Endodermal cell (in vitro differentiated cells): Measurements from ENCODE around the gene FURIN. TPM values are rescaled to one million over a fixed set of nuclear protein-coding genes. Genes with fewer than 3 reads are reported as not detected.
"Not testable (repeated sequence)": the region's sequence is repeated elsewhere in the genome, so short reads cannot be mapped to it uniquely, and the experiment has no call there.

Experiments
- DNase-seq: peaks from one replicate; pipeline ENCODE4 v3.0.0-alpha.2; 2017
- H3K27ac ChIP-seq: 2 replicates; pipeline ENCODE4 v1.5.1; 2013; ENCODE audit warnings: mild to moderate bottlenecking, low read depth, low read length, moderate library complexity
- H3K27me3 ChIP-seq: 2 replicates; pipeline ENCODE4 v1.6.1; 2013; ENCODE audit warnings: mild to moderate bottlenecking, low read length, moderate library complexity; ENCODE audit not compliant: insufficient read depth, control insufficient read depth, poor library complexity, severe bottlenecking
- H3K36me3 ChIP-seq: 2 replicates; pipeline ENCODE4 v1.7.0; 2013; ENCODE audit warnings: mild to moderate bottlenecking, low read length, moderate library complexity; ENCODE audit not compliant: control insufficient read depth, insufficient read depth
- H3K4me1 ChIP-seq: one replicate; pipeline ENCODE4 v1.7.0; 2013; ENCODE audit warnings: low read length; ENCODE audit not compliant: control insufficient read depth, insufficient read depth
- H3K4me3 ChIP-seq: 2 replicates; pipeline ENCODE4 v1.5.1; 2013; ENCODE audit warnings: mild to moderate bottlenecking, low read length, moderate library complexity
- H3K9ac ChIP-seq: 2 replicates; pipeline ENCODE4 v1.6.1; 2013; ENCODE audit warnings: mild to moderate bottlenecking, low read length, moderate library complexity; ENCODE audit not compliant: poor library complexity, severe bottlenecking; ENCODE audit errors: extremely low read depth
- H3K9me3 ChIP-seq: 2 replicates; pipeline ENCODE4 v1.6.1; 2013; ENCODE audit warnings: mild to moderate bottlenecking, low read length, moderate library complexity; ENCODE audit not compliant: control insufficient read depth
- H3K27ac Mint-ChIP-seq: 2 replicates; pipeline ENCODE4 v1.8.0; 2020; ENCODE audit warnings: mixed read lengths
- H3K27me3 Mint-ChIP-seq: 2 replicates; pipeline ENCODE4 v1.8.0; 2021; ENCODE audit warnings: mild to moderate bottlenecking, mixed read lengths; ENCODE audit not compliant: insufficient read depth
- H3K36me3 Mint-ChIP-seq: 2 replicates; pipeline ENCODE4 v1.8.0; 2020; ENCODE audit warnings: low read depth, mixed read lengths
- H3K4me1 Mint-ChIP-seq: 2 replicates; pipeline ENCODE4 v1.8.0; 2020; ENCODE audit warnings: mixed read lengths
- H3K4me3 Mint-ChIP-seq: 2 replicates; pipeline ENCODE4 v1.8.0; 2020; ENCODE audit warnings: mild to moderate bottlenecking, moderate library complexity, mixed read lengths
- H3K9me3 Mint-ChIP-seq: 2 replicates; pipeline ENCODE4 v1.8.0; 2020; ENCODE audit warnings: mild to moderate bottlenecking, mixed read lengths
- CTCF ChIP-seq: fragments of 200-600 bp; sonication (generic); conservative IDR thresholded peaks from 2 replicates; pipeline ENCODE4 v1.5.0; 2021; ENCODE audit warnings: antibody characterized with exemption, mild to moderate bottlenecking
- WGBS, 2 experiments: methylation state at CpG; one replicate each; pipeline versions ENCODE4 v1.1.5 to v1.1.7; 2013; ENCODE audit warnings: missing lambda C conversion rate in 2 of 2, mixed read lengths in 1 of 2; ENCODE audit not compliant: insufficient coverage in 1 of 2, insufficient read length in 1 of 2; 5-methylcytosine and 5-hydroxymethylcytosine counted together
- total RNA-seq, 2 donors: library from RNA; stranded (reverse); fragmentation: NEBNext Ultra II Directional in 1 of 2; extraction: Animal tissue kit (Norgen Biotek cat#: 25700) in 1 of 2; gene quantifications; 2 replicates in 1 of 2; 3 replicates in 1 of 2; pipeline ENCODE4 v1.2.1, GENCODE V29; 2021

Gene FURIN
- total RNA-seq, 2 donors from 2014 or later, result 96.3 to 108 TPM

DNA sequence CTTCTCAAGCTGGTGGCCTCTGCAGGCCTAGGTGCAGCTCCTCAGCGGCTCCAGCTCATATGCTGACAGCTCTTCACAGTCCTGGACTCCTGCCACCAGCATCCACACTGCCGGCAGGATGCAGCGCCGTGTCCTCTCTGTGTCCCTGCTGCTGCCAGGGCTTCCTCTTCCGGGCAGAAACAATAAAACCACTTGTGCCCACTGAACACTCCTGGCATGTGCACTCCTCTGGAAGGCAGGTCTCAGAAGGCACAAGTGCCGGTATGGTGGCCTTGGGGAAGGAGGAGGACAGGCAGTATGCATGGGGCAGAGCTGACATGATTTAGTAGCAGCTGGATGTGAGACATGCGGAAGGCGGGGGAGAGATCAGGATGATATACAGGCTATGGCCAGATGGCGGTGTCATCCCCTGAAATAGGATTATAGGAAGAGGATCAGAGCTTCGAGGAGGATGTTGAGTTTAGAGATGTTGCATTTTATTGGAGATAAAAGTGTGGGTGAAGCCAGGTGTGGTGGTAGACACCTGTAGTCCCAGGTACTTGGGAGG lies 27.3 kb downstream of the FURIN start:
- no peak overlapping the region for H3K9ac ChIP-seq
- TF ChIP-seq CTCF, result peak; percentile 40
- H3K4me3 ChIP-seq, result no peak overlapping the region
- Mint-ChIP-seq H3K27me3 (peaks cover 2% of the 10 kb centered on the region), H3K4me3 (no peak overlapping the region), H3K27ac (no peak overlapping the region), H3K9me3 (no peaks in the 10 kb centered on the region), H3K4me1 (no peaks in the 10 kb centered on the region), H3K36me3 (peaks cover 33% of the 10 kb centered on the region)
- no peaks in the 10 kb centered on the region for H3K4me1 ChIP-seq
- peak; percentile 66 for DNase-seq
- peaks cover 12% of the 10 kb centered on the region for H3K36me3 ChIP-seq
- WGBS, 2 experiments, result 94% methylated on average over 6 to 10 of the region's 10 CpGs
- no peaks in the 10 kb centered on the region for H3K9me3 ChIP-seq
- no peak overlapping the region for H3K27ac ChIP-seq
- no peaks in the 10 kb centered on the region for H3K27me3 ChIP-seq

DNA sequence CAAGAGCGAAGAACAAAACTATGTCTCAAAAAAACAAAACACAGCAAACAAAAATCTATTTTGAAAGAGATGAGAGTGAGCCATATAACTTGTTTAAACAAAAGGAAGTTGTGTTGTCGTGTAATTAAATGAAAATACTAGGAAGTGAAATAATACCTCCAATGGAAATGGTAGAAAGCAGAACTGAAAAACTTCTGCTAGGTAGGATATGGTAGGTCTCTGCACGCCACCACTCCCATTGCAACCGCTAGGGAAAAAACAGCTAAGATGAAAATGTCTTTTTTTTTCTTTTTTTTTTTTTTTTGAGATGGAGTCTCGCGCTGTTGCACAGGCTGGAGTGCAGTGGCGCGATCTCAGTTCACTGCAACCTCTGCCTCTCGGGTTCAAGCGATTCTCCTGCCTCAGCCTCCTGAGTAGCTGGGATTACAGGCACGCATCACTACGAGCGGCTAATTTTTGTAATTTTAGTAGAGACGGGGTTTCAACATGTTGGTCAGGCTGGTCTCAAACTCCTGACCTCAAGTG lies 28.8 kb downstream of the FURIN start:
- not testable (repeated sequence) for H3K27me3 ChIP-seq, H3K4me1 ChIP-seq, H3K27ac Mint-ChIP-seq, H3K4me3 ChIP-seq, H3K9ac ChIP-seq, H3K9me3 Mint-ChIP-seq, DNase-seq, H3K27ac ChIP-seq, H3K9me3 ChIP-seq, H3K4me3 Mint-ChIP-seq, H3K27me3 Mint-ChIP-seq
- Mint-ChIP-seq H3K4me1 (peaks cover 10% of the 10 kb centered on the region), H3K36me3 (peaks cover 29% of the 10 kb centered on the region)
- peaks cover 12% of the 10 kb centered on the region for H3K36me3 ChIP-seq
- WGBS, 2 experiments, result 96 to 97% methylated on average over 11 to 13 of the region's 14 CpGs

- Histone ChIP-seq H3K9ac (peak overlapping the region; percentile 78), H3K4me3 (peak overlapping the region; percentile 90), H3K27me3 (no peaks in the 10 kb centered on the region), H3K36me3 (peaks cover 16% of the 10 kb centered on the region), H3K4me1 (peaks cover 7% of the 10 kb centered on the region), H3K9me3 (no peaks in the 10 kb centered on the region), H3K27ac (no peak overlapping the region)
- Mint-ChIP-seq H3K4me3 (peak overlapping the region; percentile 68), H3K36me3 (peaks cover 16% of the 10 kb centered on the region), H3K4me1 (peaks cover 15% of the 10 kb centered on the region), H3K27ac (no peak overlapping the region), H3K27me3 (peaks cover 2% of the 10 kb centered on the region), H3K9me3 (no peaks in the 10 kb centered on the region)
- WGBS, 2 experiments, result 73 to 76% methylated on average over 7 to 14 of the region's 14 CpGs
- no peak for TF ChIP-seq CTCF
- DNase-seq, result no peak
Measured at GRCh38 chr15:90901175-90902039, 33.0 kb downstream of the FURIN start.
